Heart left ventricle (tissue), 16 donors: ENCODE results near the gene PGP. TPM values are rescaled to one million over a fixed set of nuclear protein-coding genes. Genes with fewer than 3 reads are reported as not detected.

Source experiments
- ATAC-seq, 4 donors: fragments of 200-7000 bp; cut with Tn5 transposase; one replicate each; pipeline ENCODE4 v1.9.1; 2020 to 2022; ENCODE audit warnings: moderate library complexity in 4 of 4, mild to moderate bottlenecking in 3 of 4, moderate number of reproducible peaks in 1 of 4
- DNase-seq, 5 donors: peaks; one replicate each; pipeline ENCODE4 v3.0.0-alpha.2; 2020
- H3K27ac ChIP-seq, 12 donors: fragments of 200-600 bp; sonication (generic) in 4 of 12; one replicate each; pipeline versions ENCODE4 v1.5.0 to v1.8.0; 2016 to 2022; ENCODE audit warnings: mild to moderate bottlenecking in 2 of 12
- H3K27me3 ChIP-seq, 9 donors: fragments of 200-600 bp; sonication (generic) in 2 of 9; one replicate each; pipeline versions ENCODE4 v1.5.1 to v1.8.0; 2016 to 2022; ENCODE audit warnings: mild to moderate bottlenecking in 3 of 9
- H3K36me3 ChIP-seq, 9 donors: fragments of 200-600 bp; sonication (generic) in 2 of 9; one replicate each; pipeline versions ENCODE4 v1.5.0 to v1.8.0; 2018 to 2022; ENCODE audit warnings: mild to moderate bottlenecking in 2 of 9
- H3K4me1 ChIP-seq, 12 donors: fragments of 200-600 bp; sonication (generic) in 4 of 12; one replicate each; pipeline versions ENCODE4 v1.5.0 to v1.8.0; 2016 to 2022; ENCODE audit warnings: mild to moderate bottlenecking in 3 of 12
- H3K4me3 ChIP-seq, 12 donors: fragments of 200-600 bp; sonication (generic) in 4 of 12; one replicate each; pipeline versions ENCODE4 v1.5.0 to v1.8.0; 2017 to 2022; ENCODE audit warnings: mild to moderate bottlenecking in 9 of 12, moderate library complexity in 4 of 12
- H3K9me3 ChIP-seq, 12 donors: fragments of 200-600 bp; sonication (generic) in 4 of 12; one replicate each; pipeline versions ENCODE4 v1.5.0 to v1.8.0; 2016 to 2022; ENCODE audit warnings: mild to moderate bottlenecking in 1 of 12
- CTCF ChIP-seq, 12 donors: fragments of 200-600 bp; sonication (generic) in 4 of 12; IDR thresholded peaks; one replicate each; pipeline versions ENCODE4 v1.5.0 to v1.8.0; 2018 to 2022; ENCODE audit warnings: antibody characterized with exemption in 12 of 12, mild to moderate bottlenecking in 5 of 12
- POLR2A ChIP-seq, 2 donors: fragments of 450-650 bp; IDR thresholded peaks; one replicate each; pipeline ENCODE4 v1.6.1; 2017; ENCODE audit warnings: antibody characterized with exemption in 2 of 2, mild to moderate bottlenecking in 2 of 2, moderate library complexity in 2 of 2
- WGBS, 4 donors: extraction: QIAGEN DNeasy Blood & Tissue Kit in 2 of 4; methylation state at CpG; one replicate each; pipeline versions ENCODE4 v1.1.5 to v1.1.7; 2013 to 2018; 5-methylcytosine and 5-hydroxymethylcytosine counted together
- intact Hi-C, 10 donors: fragments of 100-400 bp; cut with DNase I; formaldehyde crosslinking; loops; one replicate each; pipeline versions ENCODE4 v1.11.1 to v1.14.2; 2022
- polyA plus RNA-seq, 2 donors: library from polyadenylated mRNA; stranded (reverse); fragments of 200-250 nt; gene quantifications; one replicate each; pipeline ENCODE4 v1.2.3, GENCODE V29; 2013
- total RNA-seq, 9 donors: library from RNA; depleted of rRNA in 2 of 9; stranded (reverse); fragments of >200 nt in 2 of 9; fragmentation: NEBNext Ultra II Directional in 3 of 9; extraction: Animal tissue kit (Norgen Biotek cat#: 25700) in 3 of 9; gene quantifications; one replicate each; pipeline versions ENCODE4 v1.1.0 to v1.2.4, GENCODE V29; 2016 to 2023
- donor health status: ischemic (EF 13 %, LVEDD 7.1; RV severe dilation, severe dysfunction).
- donor health status: healthy with polysubstance abuse.
- donor health status: DM: no; HTN: yes; CAD: no.
- donor health status: DM: no; HTN: no; CAD: no.
- donor health status: ischemic (EF 25% LVEDD 6.9; RV normal size, moderate dysfunction).
- donor health status: ischemic (EF 25% LVEDD 5.7; RV mildly dilated, moderate dysfunction).
- donor health status: healthy.
- donor health status: DM: yes; HTN: yes; CAD: no.
- donor health status: ischemic (EF 35%, LVEDD 5.7; RV mildly dilated, moderate dysfunction).
- donor health status: nonischemic (EF 11% LVEDD 7.7; RV severe dilation, severe dysfunction).
- donor health status: DM: yes; HTN: yes; CAD: no.
- donor health status: PGD.
- donor health status: ischemic (EF 29% LVEDD 5.4; RV normal size, mild dysfunction).
- donor health status: nonischemic (EF 23%, LVEDD 6.1; RV moderate dilation, normal function).

The PGP gene
- total and polyA plus RNA-seq, 11 donors = 19.6 to 44.0 (median 31.7) TPM

- ATAC-seq (no peak), DNase-seq (no peak)
- WGBS, 4 donors = 92 to 96% (median 94%) methylated on average over 18 of the region's 18 CpGs
- Histone ChIP-seq H3K27me3 (no peaks in the 10 kb centered on the region), H3K4me3 (no peak overlapping the region), H3K27ac (no peak overlapping the region), H3K4me1 (no peaks in the 10 kb centered on the region), H3K36me3 (peaks cover 0 to 58% (median 45%) of the 10 kb centered on the region in 9 donors), H3K9me3 (no peaks in the 10 kb centered on the region)
- TF ChIP-seq POLR2A (IDR thresholded peaks at IDR 0.05) = no peak
- no peak for TF ChIP-seq CTCF (IDR thresholded peaks at IDR 0.05)
- intact Hi-C loops = no loop called here
These were observed 37.5 kb downstream of the PGP start for GRCh38 chr16:2177101-2177500.

GRCh38 chr16:2176047-2176446, 38.6 kb downstream of the PGP start:
- intact Hi-C loops = no loop called here
- DNase-seq (no peak), ATAC-seq (peak in 1 of 4 donors; percentile 11)
- H3K4me1 ChIP-seq = no peaks in the 10 kb centered on the region
- no peaks in the 10 kb centered on the region for H3K27me3 ChIP-seq
- TF ChIP-seq CTCF (IDR thresholded peaks at IDR 0.05) = no peak
- TF ChIP-seq POLR2A (IDR thresholded peaks at IDR 0.05) = no peak
- no peak overlapping the region for H3K27ac ChIP-seq
- H3K4me3 ChIP-seq = no peak overlapping the region
- H3K9me3 ChIP-seq = no peaks in the 10 kb centered on the region
- H3K36me3 ChIP-seq = peaks cover 0 to 68% (median 54%) of the 10 kb centered on the region in 9 donors
- WGBS, 4 donors = 94 to 96% (median 95%) methylated on average over 9 to 23 of the region's 23 CpGs

GRCh38 chr16:2175454-2175853, 39.2 kb downstream of the PGP start:
- no peak for DNase-seq
- TF ChIP-seq CTCF (IDR thresholded peaks at IDR 0.05) = no peak
- TF ChIP-seq POLR2A (IDR thresholded peaks at IDR 0.05) = no peak
- ATAC-seq = no peak
- H3K4me3 ChIP-seq = no peak overlapping the region
- intact Hi-C loops = no loop called here
- H3K36me3 ChIP-seq = peaks cover 0 to 71% (median 55%) of the 10 kb centered on the region in 9 donors
- WGBS, 4 donors = 92 to 96% (median 94%) methylated on average over 10 of the region's 10 CpGs; no CpG with 5 or more reads in 1 of the 4 donors
- H3K27me3 ChIP-seq = no peaks in the 10 kb centered on the region
- H3K27ac ChIP-seq = no peak overlapping the region
- no peaks in the 10 kb centered on the region for H3K4me1 ChIP-seq
- no peaks in the 10 kb centered on the region for H3K9me3 ChIP-seq

- Histone ChIP-seq H3K36me3 (peaks cover 0 to 74% (median 55%) of the 10 kb centered on the region in 9 donors), H3K27me3 (no peaks in the 10 kb centered on the region)
- 85 to 92% (median 89%) methylated on average over 17 to 21 of the region's 21 CpGs for WGBS, 4 donors
These were observed 40.1 kb downstream of the PGP start for GRCh38 chr16:2174396-2175131.

More at GRCh38 chr16:2174396-2175131, 40.1 kb downstream of the PGP start:
- Histone ChIP-seq H3K9me3 (no peaks in the 10 kb centered on the region), H3K4me1 (peaks cover 0 to 4% (median 0%) of the 10 kb centered on the region in 12 donors), H3K4me3 (no peak overlapping the region), H3K27ac (no peak overlapping the region)
- intact Hi-C loops = no loop called here
- ATAC-seq = no peak
- TF ChIP-seq CTCF (IDR thresholded peaks at IDR 0.05) (no peak), POLR2A (IDR thresholded peaks at IDR 0.05) (no peak)
- no peak for DNase-seq
